Liver (tissue), 9 donors: Measurements from ENCODE around the gene SORCS2. TPM values are rescaled to one million over a fixed set of nuclear protein-coding genes. Genes with fewer than 3 reads are reported as not detected.

ENCODE experiments used
- DNase-seq: peaks from one replicate; pipeline ENCODE4 v3.0.0-alpha.2; 2017; ENCODE audit warnings: low spot score
- H3K27ac ChIP-seq, 2 donors: one replicate each; pipeline ENCODE4 v1.7.0; 2013; ENCODE audit warnings: inconsistent platforms in 2 of 2, low read length in 2 of 2, control low read depth in 1 of 2, low read depth in 1 of 2, mild to moderate bottlenecking in 1 of 2
- H3K27me3 ChIP-seq, 4 donors: one replicate each; pipeline versions ENCODE4 v1.6.1 to v1.7.0; 2013; ENCODE audit warnings: low read length in 3 of 4, inconsistent platforms in 1 of 4, mild to moderate bottlenecking in 1 of 4, moderate library complexity in 1 of 4; ENCODE audit not compliant: control insufficient read depth in 4 of 4, insufficient read depth in 4 of 4
- H3K36me3 ChIP-seq, 4 donors: one replicate each; pipeline versions ENCODE4 v1.6.1 to v1.7.0; 2013; ENCODE audit warnings: low read length in 3 of 4, mild to moderate bottlenecking in 3 of 4, low read depth in 1 of 4, moderate library complexity in 1 of 4; ENCODE audit not compliant: control insufficient read depth in 4 of 4, insufficient read depth in 3 of 4
- H3K4me1 ChIP-seq, 4 donors: one replicate each; pipeline versions ENCODE4 v1.6.1 to v1.7.0; 2013; ENCODE audit warnings: low read length in 3 of 4, mild to moderate bottlenecking in 3 of 4, moderate library complexity in 1 of 4; ENCODE audit not compliant: control insufficient read depth in 4 of 4, insufficient read depth in 4 of 4
- H3K4me3 ChIP-seq, 3 donors: one replicate each; pipeline versions ENCODE4 v1.6.1 to v1.7.0; 2013; ENCODE audit warnings: low read length in 3 of 3, control low read depth in 1 of 3, low read depth in 1 of 3, mild to moderate bottlenecking in 1 of 3
- H3K9ac ChIP-seq, 2 donors: one replicate each; pipeline ENCODE4 v1.7.0; 2013; ENCODE audit warnings: low read length in 2 of 2, mild to moderate bottlenecking in 2 of 2, moderate library complexity in 2 of 2, control low read depth in 1 of 2, low read depth in 1 of 2
- H3K9me3 ChIP-seq, 4 donors: one replicate each; pipeline versions ENCODE4 v1.6.1 to v1.7.0; 2013; ENCODE audit warnings: low read length in 3 of 4; ENCODE audit not compliant: control insufficient read depth in 4 of 4
- ATF3 ChIP-seq: IDR thresholded peaks from 2 replicates; pipeline ENCODE4 v1.6.1; 2016; ENCODE audit warnings: antibody characterized with exemption
- EGR1 ChIP-seq, 2 donors: IDR thresholded peaks; 2 replicates each; pipeline ENCODE4 v1.6.1; 2016 to 2018; ENCODE audit warnings: antibody characterized with exemption in 2 of 2, low read depth in 2 of 2
- FOXA2 ChIP-seq: IDR thresholded peaks from 2 replicates; pipeline ENCODE4 v1.6.1; 2016; ENCODE audit warnings: antibody characterized with exemption
- GABPA ChIP-seq, 2 donors: IDR thresholded peaks in 1 of 2; conservative IDR thresholded peaks in 1 of 2; 2 replicates each; pipeline ENCODE4 v1.6.1; 2016; ENCODE audit warnings: antibody characterized with exemption in 2 of 2, mild to moderate bottlenecking in 1 of 2, moderate library complexity in 1 of 2
- HNF4A ChIP-seq, 2 donors: conservative IDR thresholded peaks; 2 replicates each; pipeline ENCODE4 v1.6.1; 2016; ENCODE audit warnings: antibody characterized with exemption in 2 of 2, mild to moderate bottlenecking in 2 of 2
- JUND ChIP-seq, 2 donors: IDR thresholded peaks; 2 replicates each; pipeline ENCODE4 v1.6.1; 2016; ENCODE audit warnings: antibody characterized with exemption in 2 of 2
- NR2F2 ChIP-seq: IDR thresholded peaks from 2 replicates; pipeline ENCODE4 v1.6.1; 2016; ENCODE audit warnings: antibody characterized with exemption
- RAD21 ChIP-seq, 2 donors: IDR thresholded peaks; 2 replicates each; pipeline ENCODE4 v1.6.1; 2016; ENCODE audit warnings: antibody characterized with exemption in 2 of 2, mild to moderate bottlenecking in 2 of 2
- TAF1 ChIP-seq: conservative IDR thresholded peaks from 2 replicates; pipeline ENCODE4 v1.6.1; 2016; ENCODE audit warnings: antibody characterized with exemption, mild to moderate bottlenecking
- YY1 ChIP-seq: IDR thresholded peaks from 2 replicates; pipeline ENCODE4 v1.6.1; 2016; ENCODE audit warnings: antibody characterized with exemption, mild to moderate bottlenecking
- WGBS: extraction: QIAGEN DNeasy Blood & Tissue Kit; methylation state at CpG from one replicate; pipeline ENCODE4 v1.1.7; 2013; 5-methylcytosine and 5-hydroxymethylcytosine counted together
- polyA plus RNA-seq, 2 donors: library from polyadenylated mRNA; stranded (reverse) in 1 of 2; unstranded in 1 of 2; fragments of 200-250 nt in 1 of 2; fragments of >200 nt in 1 of 2; fragmentation: Nextera tagmentation in 1 of 2; extraction: Ambion mirVana in 1 of 2; gene quantifications; one replicate each; pipeline versions ENCODE4 v1.2.1 to v1.2.3, GENCODE V29; 2013 to 2015
- total RNA-seq, 2 donors: library from RNA; depleted of rRNA; stranded (reverse); fragments of >200 nt; gene quantifications; one replicate each; pipeline ENCODE4 v1.2.3, GENCODE V29; 2014
- TF ChIP-seq, protein P1 (sequence below): IDR thresholded peaks from 2 replicates; pipeline ENCODE4 v1.6.1; 2016; ENCODE audit warnings: antibody characterized with exemption, mild to moderate bottlenecking
- TF ChIP-seq, protein P2 (sequence below): IDR thresholded peaks from 2 replicates; pipeline ENCODE4 v1.6.1; 2016; ENCODE audit warnings: antibody characterized with exemption
- donor health status: healthy.
- donor health status: healthy.
- donor health status: healthy.
- donor health status: healthy.
- donor health status: healthy.

The SORCS2 gene
- total and polyA plus RNA-seq, 4 donors, result 0.10 to 1.4 (median 0.92) TPM

DNA sequence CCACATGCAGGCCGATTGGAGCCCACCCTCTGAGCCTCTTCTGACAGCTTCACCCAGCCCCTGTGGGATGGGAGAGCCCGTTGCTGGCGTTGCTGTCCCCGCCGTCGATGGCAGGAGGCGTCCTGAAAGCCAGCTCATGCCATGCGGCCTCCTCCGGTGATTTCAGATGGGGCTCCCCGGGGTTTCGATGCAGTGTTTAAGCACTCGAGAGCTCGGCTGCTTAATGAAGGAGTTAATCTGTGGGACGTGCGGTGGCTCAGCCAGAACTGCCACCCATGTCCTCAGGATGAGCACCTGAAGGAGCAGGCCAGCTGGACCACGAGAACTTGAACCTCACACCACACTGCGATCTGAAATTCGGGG, 95.6 kb downstream of the SORCS2 start:
- H3K9me3 ChIP-seq, result no peaks in the 10 kb centered on the region
- H3K9ac ChIP-seq, result no peak overlapping the region
- no peak overlapping the region for H3K27ac ChIP-seq
- whole genome bisulfite sequencing, result 86% methylated on average over 18 of the region's 18 CpGs
- no peaks in the 10 kb centered on the region for H3K27me3 ChIP-seq
- no peaks in the 10 kb centered on the region for H3K36me3 ChIP-seq
- TF ChIP-seq FOXA2, result no peak
- no peak for TF ChIP-seq YY1
- TF ChIP-seq HNF4A (conservative IDR thresholded peaks at IDR 0.05), result no peak
- TF ChIP-seq, protein P1, sequence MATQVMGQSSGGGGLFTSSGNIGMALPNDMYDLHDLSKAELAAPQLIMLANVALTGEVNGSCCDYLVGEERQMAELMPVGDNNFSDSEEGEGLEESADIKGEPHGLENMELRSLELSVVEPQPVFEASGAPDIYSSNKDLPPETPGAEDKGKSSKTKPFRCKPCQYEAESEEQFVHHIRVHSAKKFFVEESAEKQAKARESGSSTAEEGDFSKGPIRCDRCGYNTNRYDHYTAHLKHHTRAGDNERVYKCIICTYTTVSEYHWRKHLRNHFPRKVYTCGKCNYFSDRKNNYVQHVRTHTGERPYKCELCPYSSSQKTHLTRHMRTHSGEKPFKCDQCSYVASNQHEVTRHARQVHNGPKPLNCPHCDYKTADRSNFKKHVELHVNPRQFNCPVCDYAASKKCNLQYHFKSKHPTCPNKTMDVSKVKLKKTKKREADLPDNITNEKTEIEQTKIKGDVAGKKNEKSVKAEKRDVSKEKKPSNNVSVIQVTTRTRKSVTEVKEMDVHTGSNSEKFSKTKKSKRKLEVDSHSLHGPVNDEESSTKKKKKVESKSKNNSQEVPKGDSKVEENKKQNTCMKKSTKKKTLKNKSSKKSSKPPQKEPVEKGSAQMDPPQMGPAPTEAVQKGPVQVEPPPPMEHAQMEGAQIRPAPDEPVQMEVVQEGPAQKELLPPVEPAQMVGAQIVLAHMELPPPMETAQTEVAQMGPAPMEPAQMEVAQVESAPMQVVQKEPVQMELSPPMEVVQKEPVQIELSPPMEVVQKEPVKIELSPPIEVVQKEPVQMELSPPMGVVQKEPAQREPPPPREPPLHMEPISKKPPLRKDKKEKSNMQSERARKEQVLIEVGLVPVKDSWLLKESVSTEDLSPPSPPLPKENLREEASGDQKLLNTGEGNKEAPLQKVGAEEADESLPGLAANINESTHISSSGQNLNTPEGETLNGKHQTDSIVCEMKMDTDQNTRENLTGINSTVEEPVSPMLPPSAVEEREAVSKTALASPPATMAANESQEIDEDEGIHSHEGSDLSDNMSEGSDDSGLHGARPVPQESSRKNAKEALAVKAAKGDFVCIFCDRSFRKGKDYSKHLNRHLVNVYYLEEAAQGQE, result no peak
- TF ChIP-seq EGR1 (IDR thresholded peaks at IDR 0.05; ENCODE audit: low read depth in 2 of 2), result no peak
- no peak for TF ChIP-seq ATF3
- no peak for TF ChIP-seq NR2F2
- TF ChIP-seq, protein P2, sequence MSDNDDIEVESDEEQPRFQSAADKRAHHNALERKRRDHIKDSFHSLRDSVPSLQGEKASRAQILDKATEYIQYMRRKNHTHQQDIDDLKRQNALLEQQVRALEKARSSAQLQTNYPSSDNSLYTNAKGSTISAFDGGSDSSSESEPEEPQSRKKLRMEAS, result no peak
- no peak for DNase-seq
- no peak overlapping the region for H3K4me3 ChIP-seq
- peaks cover 0 to 12% (median 5%) of the 10 kb centered on the region in 4 donors for H3K4me1 ChIP-seq

GRCh38 chr4:7288751-7289523, 96.6 kb downstream of the SORCS2 start:
- Histone ChIP-seq H3K27ac (no peak overlapping the region), H3K9me3 (no peaks in the 10 kb centered on the region), H3K4me1 (peaks cover 0 to 12% (median 5%) of the 10 kb centered on the region in 4 donors), H3K4me3 (no peak overlapping the region), H3K36me3 (no peaks in the 10 kb centered on the region), H3K27me3 (no peaks in the 10 kb centered on the region), H3K9ac (no peak overlapping the region)
- 49% methylated on average over 2 of the region's 2 CpGs for WGBS
- TF ChIP-seq JUND (IDR thresholded peaks at IDR 0.05), result no peak
- TF ChIP-seq, protein P1, result no peak
- TF ChIP-seq HNF4A (conservative IDR thresholded peaks at IDR 0.05), result no peak
- TF ChIP-seq GABPA (IDR thresholded peaks at IDR 0.05 in 1 of 2, conservative IDR thresholded peaks at IDR 0.05 in 1 of 2), result no peak
- TF ChIP-seq TAF1, result no peak
- TF ChIP-seq RAD21 (IDR thresholded peaks at IDR 0.05), result no peak
- no peak for TF ChIP-seq ATF3
- no peak for DNase-seq
